ENCODE data around the gene N4BP2L2.

Gene N4BP2L2

GRCh38 chr13:32427852-32428580 lies 110.6 kb downstream of the N4BP2L2 start, which contains the start of gene N4BP2L1:
N4BP2L1 (minus strand) TSS chr13:32428130; CDS start chr13:32428082, 48 bp downstream.
- TF ChIP-seq CTCF (IDR thresholded peaks at IDR 0.05; ENCODE audit: control extremely low read depth, extremely low read depth, low read depth, missing control alignments): no peak
- DNase-seq (ENCODE audit: extremely low spot score): peak; percentile 90
- ChIA-PET CTCF (interaction anchor here (0.8 to 3.4 kb wide), 7 partner anchors 13 to 518 kb away, joined by 3 to 25 read pairs (median 3); no protein-coding TSS in a partner anchor), POLR2A (interaction anchor here (0.5 to 1.9 kb wide), 7 partner anchors 9 to 1116 kb away, joined by 3 to 9 read pairs (median 4); partner anchors contain the start of genes BRCA2 and ZAR1L)

GRCh38 chr13:32426990-32427851 lies 111.4 kb downstream of the N4BP2L2 start:
- DNase-seq (ENCODE audit: extremely low spot score): peak; percentile 48

GRCh38 chr13:32426191-32426989 lies 112.2 kb downstream of the N4BP2L2 start:
- TF ChIP-seq CTCF (IDR thresholded peaks at IDR 0.05; ENCODE audit: control extremely low read depth, extremely low read depth, low read depth, missing control alignments): no peak
- POLR2A ChIA-PET: interaction anchor here (1.0 to 1.9 kb wide), 2 partner anchors 16 to 111 kb away, joined by 3 to 9 read pairs; partner anchors contain the start of genes BRCA2 and ZAR1L
- DNase-seq (ENCODE audit: extremely low spot score): peak; percentile 75
- CTCF ChIA-PET: interaction anchor here (1.0 to 1.5 kb wide), 3 partner anchors 8 to 113 kb away, joined by 3 to 4 read pairs (median 3); no protein-coding TSS in a partner anchor

More at GRCh38 chr13:32426990-32427851, 111.4 kb downstream of the N4BP2L2 start:
- CTCF ChIA-PET: interaction anchor here (0.8 to 3.4 kb wide), 7 partner anchors 9 to 112 kb away, joined by 3 to 25 read pairs (median 3); no protein-coding TSS in a partner anchor
- POLR2A ChIA-PET: interaction anchor here (0.6 to 1.9 kb wide), 4 partner anchors 9 to 144 kb away, joined by 3 to 9 read pairs (median 5); partner anchors contain the start of genes BRCA2 and ZAR1L
- no peak for TF ChIP-seq CTCF (IDR thresholded peaks at IDR 0.05; ENCODE audit: control extremely low read depth, extremely low read depth, low read depth, missing control alignments)

GRCh38 chr13:32425158-32425557 lies 113.4 kb downstream of the N4BP2L2 start:
- no peak for DNase-seq (ENCODE audit: extremely low spot score)
- no peak for TF ChIP-seq CTCF (IDR thresholded peaks at IDR 0.05; ENCODE audit: control extremely low read depth, extremely low read depth, low read depth, missing control alignments)
- ChIA-PET CTCF (interaction anchor here (1.0 to 1.5 kb wide), 2 partner anchors 10 to 24 kb away, joined by 3 to 4 read pairs; no protein-coding TSS in a partner anchor), POLR2A (no interaction called here)

- no peak for TF ChIP-seq CTCF (IDR thresholded peaks at IDR 0.05; ENCODE audit: control extremely low read depth, extremely low read depth, low read depth, missing control alignments)
- CTCF ChIA-PET: interaction anchor here (0.9 to 1.5 kb wide), 3 partner anchors 9 to 115 kb away, joined by 3 to 5 read pairs (median 3); no protein-coding TSS in a partner anchor
- no peak for DNase-seq (ENCODE audit: extremely low spot score)
- POLR2A ChIA-PET: no interaction called here
These were observed 115.0 kb downstream of the N4BP2L2 start for GRCh38 chr13:32423592-32423991.
